Hematopoietic multipotent progenitor cell treated with erythropoietin and hydrocortisone succinate and interleukin-3 and kit ligand, for 8 days (in vitro differentiated cells): ENCODE data around the gene CRK.
"Not testable (repeated sequence)": the region's sequence is repeated elsewhere in the genome, so short reads cannot be mapped to it uniquely, and the experiment has no call there.

ENCODE experiments used
- DNase-seq: peaks from one replicate; pipeline ENCODE4 v3.0.0-alpha.2; 2015

The CRK gene

GRCh38 chr17:1379930-1380313 is 76.1 kb downstream of the CRK start:
- no peak for DNase-seq

- no peak for DNase-seq
These were observed 76.7 kb downstream of the CRK start for GRCh38 chr17:1379208-1379929.

- DNase-seq, result not testable (repeated sequence)
These were observed 77.6 kb downstream of the CRK start for GRCh38 chr17:1378476-1378860.

- DNase-seq, result no peak
These were observed 78.7 kb downstream of the CRK start for GRCh38 chr17:1377334-1377733.

DNA sequence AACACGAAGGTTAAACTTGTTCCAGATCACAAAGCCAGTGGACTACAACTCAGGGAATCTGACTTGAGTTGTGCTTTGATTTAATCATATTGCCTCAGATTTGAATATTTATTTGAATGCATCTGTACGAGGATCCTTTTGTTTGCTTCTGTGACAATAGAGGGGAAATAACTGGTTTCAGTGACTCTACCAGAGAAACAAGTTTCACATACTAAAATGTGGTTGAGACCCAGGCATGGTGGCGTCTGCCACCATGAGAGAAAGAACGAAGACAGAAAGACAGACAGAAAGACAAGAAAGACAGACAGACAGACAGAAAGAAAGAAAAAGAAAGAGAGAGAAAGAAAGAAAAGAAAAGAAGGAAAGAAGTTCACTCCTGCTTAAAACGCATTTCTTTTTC is 80.0 kb downstream of the CRK start:
- DNase-seq, result no peak

DNA sequence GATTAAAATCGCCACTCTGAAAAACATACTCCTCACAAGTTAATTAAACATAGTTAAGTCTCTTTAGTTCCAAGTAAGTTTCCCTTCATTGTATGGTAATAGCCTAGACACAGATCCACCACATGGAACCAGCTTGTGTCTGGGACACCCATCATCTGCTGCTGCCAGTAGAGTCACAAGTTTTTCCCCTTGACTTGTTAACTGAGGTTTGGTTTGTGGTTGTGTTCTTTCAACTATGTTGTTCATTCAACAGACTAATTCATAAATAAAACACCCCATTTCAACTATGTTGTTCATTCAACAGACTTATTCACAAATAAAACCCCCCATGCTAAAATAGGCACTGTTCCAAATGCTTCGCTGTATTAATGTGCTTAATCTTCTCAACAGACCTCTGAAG is 80.4 kb downstream of the CRK start:
- DNase-seq, result no peak

DNA sequence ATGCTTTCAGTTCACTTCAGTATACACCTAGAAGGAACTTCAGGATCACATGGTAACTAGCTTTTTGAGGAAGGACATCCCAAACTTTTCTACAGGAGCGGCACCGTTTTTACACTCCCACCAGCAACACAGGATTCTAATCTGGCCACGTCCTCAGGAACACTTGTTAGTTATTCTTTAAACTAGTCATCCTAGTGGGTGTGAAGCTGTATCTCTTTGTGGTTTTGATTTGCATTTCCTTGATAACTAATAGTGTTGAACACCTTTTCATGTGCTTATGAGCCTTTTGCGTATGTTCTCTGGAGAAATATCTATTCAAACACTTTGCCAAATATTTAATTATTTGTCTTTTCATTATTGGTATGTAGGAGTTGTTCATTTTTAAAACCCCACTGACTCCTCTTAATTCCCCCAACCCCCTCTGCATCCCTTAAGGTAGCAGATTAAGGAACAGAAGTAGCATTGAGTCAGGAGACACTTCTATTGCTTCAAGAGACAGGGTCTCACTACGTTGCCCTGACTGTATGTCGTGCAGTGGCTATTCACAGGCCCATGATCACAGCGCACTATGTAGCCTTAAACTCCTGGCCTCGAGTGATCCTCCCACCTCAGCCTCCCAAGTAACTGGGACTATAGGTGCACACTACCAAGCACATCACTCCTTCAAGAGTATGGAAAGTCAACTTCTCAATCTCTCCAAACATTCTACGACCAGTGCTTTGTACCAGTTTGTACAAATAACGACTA is 81.4 kb downstream of the CRK start:
- no peak for DNase-seq

- DNase-seq, result no peak
These were observed 82.3 kb downstream of the CRK start for GRCh38 chr17:1373707-1374237.

DNA sequence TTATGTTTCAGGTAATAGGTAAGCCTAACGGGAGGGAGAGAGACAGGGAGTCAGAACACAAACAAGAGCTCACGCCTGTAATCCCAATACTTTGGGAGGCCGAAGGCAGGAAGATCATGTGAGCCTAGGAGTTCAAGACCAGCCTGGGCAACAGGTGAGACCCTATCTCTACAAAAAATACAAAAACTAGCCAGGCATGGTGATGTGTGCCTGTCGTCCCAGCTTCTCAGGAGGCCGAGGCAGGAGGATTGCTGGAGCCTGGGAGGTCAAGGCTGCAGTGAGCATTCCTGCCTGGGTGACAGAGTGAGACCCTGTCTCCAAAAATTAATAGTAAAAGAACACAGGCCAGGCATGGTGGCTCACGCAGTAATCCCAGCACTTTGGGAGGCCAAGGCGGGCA is 83.4 kb downstream of the CRK start:
- DNase-seq, result no peak

GRCh38 chr17:1371893-1372590 is 84.0 kb downstream of the CRK start:
- DNase-seq, result no peak
